GM18502 (cell line): ENCODE measurements around the gene TESMIN.

ENCODE experiments used
- ATAC-seq: cut with Tn5 transposase; IDR thresholded peaks from one replicate; pipeline ENCODE4 v1.9.1; 2021; ENCODE audit warnings: mild to moderate bottlenecking; ENCODE audit not compliant: unreplicated experiment, poor library complexity

Gene TESMIN

GRCh38 chr11:68751331-68751856, at the start of gene TESMIN:
TESMIN (minus strand) TSS chr11:68751520; CDS start chr11:68750660, 860 bp downstream.
- ATAC-seq: no peak

GRCh38 chr11:68798221-68798813, 47.0 kb upstream of the TESMIN start:
- ATAC-seq: no peak

GRCh38 chr11:68796801-68797200, 45.5 kb upstream of the TESMIN start:
- ATAC-seq: no peak

GRCh38 chr11:68792400-68792966, 41.2 kb upstream of the TESMIN start:
- no peak for ATAC-seq

- no peak for ATAC-seq
Measured at GRCh38 chr11:68784653-68785052, 33.3 kb upstream of the TESMIN start.

GRCh38 chr11:68783216-68783821, 32.0 kb upstream of the TESMIN start:
- no peak for ATAC-seq

- no peak for ATAC-seq
Measured at GRCh38 chr11:68782711-68783110, 31.4 kb upstream of the TESMIN start.

GRCh38 chr11:68780829-68781228, 29.5 kb upstream of the TESMIN start:
- ATAC-seq: no peak

GRCh38 chr11:68778205-68778604, 26.9 kb upstream of the TESMIN start:
- ATAC-seq: no peak

- ATAC-seq: no peak
Measured at GRCh38 chr11:68776442-68777235, 25.3 kb upstream of the TESMIN start.

- no peak for ATAC-seq
Measured at GRCh38 chr11:68775951-68776388, 24.6 kb upstream of the TESMIN start.

GRCh38 chr11:68774194-68774585, 22.9 kb upstream of the TESMIN start:
- ATAC-seq: no peak

GRCh38 chr11:68773521-68774193, 22.3 kb upstream of the TESMIN start:
- ATAC-seq: no peak

GRCh38 chr11:68772936-68773335, 21.6 kb upstream of the TESMIN start:
- no peak for ATAC-seq

GRCh38 chr11:68770781-68771180, 19.5 kb upstream of the TESMIN start:
- no peak for ATAC-seq

GRCh38 chr11:68767672-68768071, 16.4 kb upstream of the TESMIN start:
- ATAC-seq: no peak

- no peak for ATAC-seq
Measured at GRCh38 chr11:68766786-68767185, 15.5 kb upstream of the TESMIN start.

- ATAC-seq: no peak
Measured at GRCh38 chr11:68764746-68765145, 13.4 kb upstream of the TESMIN start.

GRCh38 chr11:68763926-68764657, 12.8 kb upstream of the TESMIN start:
- no peak for ATAC-seq
